HT-29 (cell line): ENCODE results near the gene ALG3. TPM values are rescaled to one million over a fixed set of nuclear protein-coding genes. Genes with fewer than 3 reads are reported as not detected.
"Not testable (repeated sequence)": the region's sequence is repeated elsewhere in the genome, so short reads cannot be mapped to it uniquely, and the experiment has no call there.

Source experiments
- DNase-seq: peaks from one replicate; pipeline ENCODE4 v3.0.0-alpha.2; 2015; ENCODE audit warnings: low spot score
- total RNA-seq: library from RNA; depleted of rRNA; stranded (reverse); fragments of >200 nt; shearing (Covaris generic); gene quantifications from 2 replicates; pipeline ENCODE4 v1.2.3, GENCODE V29; 2014; rRNA removed

Gene ALG3
- total RNA-seq: 103 and 117 TPM in 2 replicates

GRCh38 chr3:184248454-184249411 lies at the start of gene ALG3:
TSS of gene ALG3 (minus strand) at chr3:184248962. CDS start at chr3:184248940, 22 bp downstream.
- DNase-seq: peak; percentile 91

- no peak for DNase-seq
These were observed 47.9 kb upstream of the ALG3 start for GRCh38 chr3:184296616-184297015.

DNA sequence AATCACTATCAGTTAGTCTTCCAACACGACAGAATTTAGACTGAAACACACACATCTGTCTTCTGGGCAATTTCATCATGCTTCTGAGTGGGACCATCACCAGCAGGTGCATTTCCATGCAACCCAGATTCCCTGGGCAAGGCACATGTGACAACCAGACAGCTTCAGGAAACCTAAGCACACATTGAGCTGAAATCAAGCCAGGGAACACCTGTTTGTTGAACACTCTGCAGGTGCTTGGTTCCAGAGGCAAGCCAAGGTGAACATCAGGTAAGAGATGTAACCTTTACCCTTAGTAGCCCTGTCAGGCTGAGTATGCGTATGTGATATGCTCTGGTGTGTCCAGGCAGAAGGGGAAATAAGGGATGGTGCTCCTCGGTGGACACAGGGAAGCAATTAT lies 47.0 kb upstream of the ALG3 start:
- DNase-seq: no peak

DNA sequence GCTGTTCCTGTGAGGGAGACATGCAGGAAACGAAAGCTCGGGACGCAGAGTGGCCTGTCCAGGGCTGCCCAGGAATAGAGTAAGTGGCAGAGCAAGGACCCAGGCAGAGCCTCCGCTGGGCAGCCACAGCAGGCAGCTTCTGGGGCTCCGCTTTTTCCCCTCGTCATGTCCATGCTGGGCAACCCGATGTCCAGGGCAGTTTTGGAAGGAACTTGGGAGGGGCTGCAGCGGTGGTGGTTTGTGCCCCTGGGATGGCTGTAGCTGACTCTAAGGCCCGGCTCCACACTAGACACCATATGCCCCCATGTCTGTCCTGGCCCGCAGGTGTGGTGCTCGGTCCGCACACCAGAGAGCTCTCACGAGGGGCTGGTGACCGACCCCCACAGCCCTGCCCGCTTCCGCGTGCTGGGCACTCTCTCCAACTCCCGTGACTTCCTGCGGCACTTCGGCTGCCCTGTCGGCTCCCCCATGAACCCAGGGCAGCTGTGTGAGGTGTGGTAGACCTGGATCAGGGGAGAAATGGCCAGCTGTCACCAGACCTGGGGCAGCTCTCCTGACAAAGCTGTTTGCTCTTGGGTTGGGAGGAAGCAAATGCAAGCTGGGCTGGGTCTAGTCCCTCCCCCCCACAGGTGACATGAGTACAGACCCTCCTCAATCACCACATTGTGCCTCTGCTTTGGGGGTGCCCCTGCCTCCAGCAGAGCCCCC lies 43.1 kb upstream of the ALG3 start:
- DNase-seq: no peak

- DNase-seq: no peak
These were observed 42.4 kb upstream of the ALG3 start for GRCh38 chr3:184291044-184291737.

- DNase-seq: no peak
These were observed 41.6 kb upstream of the ALG3 start for GRCh38 chr3:184290331-184290730.

DNA sequence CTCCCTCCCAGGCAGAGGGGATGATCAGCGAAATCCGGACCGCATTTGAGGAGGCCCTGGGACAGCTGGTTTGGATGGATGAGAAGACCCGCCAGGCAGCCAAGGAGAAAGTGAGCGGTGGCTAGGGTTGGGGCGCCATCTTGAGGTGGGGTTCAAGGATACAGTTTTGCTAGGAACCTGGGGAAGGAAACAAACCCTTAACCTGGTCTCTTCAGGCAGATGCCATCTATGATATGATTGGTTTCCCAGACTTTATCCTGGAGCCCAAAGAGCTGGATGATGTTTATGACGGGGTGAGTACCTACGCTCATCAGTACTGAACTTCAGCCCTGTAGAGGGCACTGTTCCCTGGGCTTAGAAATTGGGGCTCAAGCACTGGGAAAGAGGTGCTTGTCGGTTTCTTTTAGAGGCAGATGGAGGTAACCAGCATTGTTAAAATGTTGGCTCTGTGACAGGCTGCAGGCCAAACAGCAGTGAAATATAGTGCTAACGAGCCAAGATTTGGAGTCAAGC lies 40.7 kb upstream of the ALG3 start:
- peak; percentile 78 for DNase-seq

GRCh38 chr3:184284696-184285095 lies 35.9 kb upstream of the ALG3 start:
- peak; percentile 72 for DNase-seq

GRCh38 chr3:184283681-184284080 lies 34.9 kb upstream of the ALG3 start:
- no peak for DNase-seq

GRCh38 chr3:184282941-184283340 lies 34.2 kb upstream of the ALG3 start:
- DNase-seq: no peak

DNA sequence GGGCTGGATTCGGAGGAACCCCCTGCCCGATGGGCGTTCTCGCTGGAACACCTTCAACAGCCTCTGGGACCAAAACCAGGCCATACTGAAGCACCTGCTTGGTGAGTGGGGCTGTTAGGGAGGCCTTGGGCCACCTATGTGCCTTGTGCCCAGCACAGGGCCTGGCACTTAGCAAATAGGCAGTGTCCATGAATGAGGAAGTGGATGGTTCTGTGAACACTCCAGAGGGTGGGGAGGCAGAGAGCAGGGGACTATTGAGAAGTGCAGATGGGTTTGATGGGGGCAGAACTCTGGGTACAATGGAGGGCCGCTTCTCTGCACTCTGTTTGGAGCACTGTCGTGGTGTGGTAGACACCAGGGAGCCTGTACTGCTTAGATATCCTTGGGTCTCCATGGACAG lies 28.6 kb upstream of the ALG3 start:
- DNase-seq: no peak

GRCh38 chr3:184275961-184276910 lies 27.5 kb upstream of the ALG3 start, which contains the start of gene ECE2:
TSS of gene ECE2 (plus strand) at chr3:184276022. CDS start at chr3:184276154, 132 bp downstream.
- no peak for DNase-seq

DNA sequence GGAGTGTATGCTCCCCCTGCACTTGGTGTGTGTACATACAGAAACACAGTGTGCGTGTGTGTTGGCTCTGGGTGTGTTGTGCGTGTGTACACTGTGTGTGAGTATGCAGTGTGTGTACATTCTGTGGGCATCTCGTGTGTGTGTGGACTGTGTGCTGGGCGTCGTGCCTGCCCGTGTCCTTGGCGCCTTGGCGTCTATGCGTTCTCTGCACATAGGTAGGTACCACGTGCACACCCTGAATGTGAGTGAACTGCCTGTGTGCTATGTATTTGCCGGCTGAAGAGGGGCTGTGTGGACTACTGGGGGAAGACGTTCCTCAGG lies 26.6 kb upstream of the ALG3 start:
- no peak for DNase-seq

GRCh38 chr3:184272269-184272668 lies 23.5 kb upstream of the ALG3 start:
- DNase-seq: no peak

DNA sequence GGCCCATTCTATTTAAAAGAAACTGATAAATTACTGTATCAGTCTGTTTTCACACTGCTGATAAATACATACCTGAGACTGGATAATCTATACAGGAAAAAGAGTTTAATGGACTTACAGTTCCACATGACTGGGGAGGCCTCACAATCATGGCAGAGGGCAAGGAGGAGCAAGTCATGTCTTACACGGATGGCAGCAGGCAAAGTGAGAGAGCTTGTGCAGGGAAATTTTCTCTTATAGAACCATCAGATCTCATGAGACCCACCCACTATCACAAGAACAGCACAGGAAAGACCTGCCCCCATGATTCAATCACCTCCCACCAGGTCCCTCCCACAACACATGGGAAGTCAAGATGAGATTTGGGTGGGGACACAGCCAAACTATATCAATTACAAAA lies 18.5 kb upstream of the ALG3 start:
- not testable (repeated sequence) for DNase-seq

GRCh38 chr3:184262764-184263179 lies 14.0 kb upstream of the ALG3 start:
- DNase-seq: no peak

GRCh38 chr3:184261854-184262763 lies 13.3 kb upstream of the ALG3 start:
- DNase-seq: peak; percentile 38

- DNase-seq: peak; percentile 40
These were observed 12.6 kb upstream of the ALG3 start, which contains the start of gene CAMK2N2 for GRCh38 chr3:184261270-184261853. TSS of gene CAMK2N2 (minus strand) at chr3:184261553. CDS start at chr3:184261285, 268 bp downstream.

GRCh38 chr3:184260724-184261269 lies 12.0 kb upstream of the ALG3 start:
- DNase-seq: no peak
